ENCODE measurements around the gene SZT2.

DNA sequence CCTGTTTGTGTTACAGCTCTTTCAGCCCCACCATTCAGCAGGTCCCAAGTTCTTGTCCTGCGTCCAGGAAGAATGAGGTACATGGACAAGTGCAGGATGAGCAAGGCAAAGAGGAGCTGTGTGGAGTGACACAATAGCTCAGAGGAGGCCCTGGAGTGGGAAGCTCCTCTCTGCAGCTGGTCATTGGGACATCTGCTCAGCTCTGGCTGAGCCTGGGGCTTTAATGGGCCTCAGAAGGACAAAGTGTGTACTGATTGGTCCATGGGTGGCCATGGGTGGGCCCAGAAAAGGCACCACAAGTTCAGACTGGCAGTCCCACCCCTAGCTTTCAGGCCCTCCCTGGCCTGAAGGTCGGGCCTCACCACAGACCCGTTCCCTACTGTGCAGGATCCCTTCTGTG, 78.7 kb downstream of the SZT2 start:
- TF ChIP-seq, protein P1, sequence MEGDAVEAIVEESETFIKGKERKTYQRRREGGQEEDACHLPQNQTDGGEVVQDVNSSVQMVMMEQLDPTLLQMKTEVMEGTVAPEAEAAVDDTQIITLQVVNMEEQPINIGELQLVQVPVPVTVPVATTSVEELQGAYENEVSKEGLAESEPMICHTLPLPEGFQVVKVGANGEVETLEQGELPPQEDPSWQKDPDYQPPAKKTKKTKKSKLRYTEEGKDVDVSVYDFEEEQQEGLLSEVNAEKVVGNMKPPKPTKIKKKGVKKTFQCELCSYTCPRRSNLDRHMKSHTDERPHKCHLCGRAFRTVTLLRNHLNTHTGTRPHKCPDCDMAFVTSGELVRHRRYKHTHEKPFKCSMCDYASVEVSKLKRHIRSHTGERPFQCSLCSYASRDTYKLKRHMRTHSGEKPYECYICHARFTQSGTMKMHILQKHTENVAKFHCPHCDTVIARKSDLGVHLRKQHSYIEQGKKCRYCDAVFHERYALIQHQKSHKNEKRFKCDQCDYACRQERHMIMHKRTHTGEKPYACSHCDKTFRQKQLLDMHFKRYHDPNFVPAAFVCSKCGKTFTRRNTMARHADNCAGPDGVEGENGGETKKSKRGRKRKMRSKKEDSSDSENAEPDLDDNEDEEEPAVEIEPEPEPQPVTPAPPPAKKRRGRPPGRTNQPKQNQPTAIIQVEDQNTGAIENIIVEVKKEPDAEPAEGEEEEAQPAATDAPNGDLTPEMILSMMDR (IDR thresholded peaks at IDR 0.05; ENCODE audit: insufficient read depth, low read length, poor library complexity, severe bottlenecking) = no peak
- TF ChIP-seq EZH2phosphoT487 (conservative IDR thresholded peaks at IDR 0.05; ENCODE audit: low read length) = no peak

All from SU-DHL-6 (cell line).